Measurements from ENCODE around the gene PPP2R5C. TPM values are rescaled to one million over a fixed set of nuclear protein-coding genes. Genes with fewer than 3 reads are reported as not detected.

The PPP2R5C gene
- total and polyA plus RNA-seq, 2 of the 4 experiments (the other 2 are of a cell fraction): 65.9 to 78.7 TPM

- no peak overlapping the region for H2AK5ac ChIP-seq (ENCODE audit: low read depth, low read length)
- no peak overlapping the region for H2AFZ ChIP-seq (replicated peaks; ENCODE audit: low read length, poor library complexity)
- H3K36me3 ChIP-seq (ENCODE audit: control insufficient read depth, insufficient read depth, low read length): peaks cover 10% of the 10 kb centered on the region
- BruUV-seq (replicated peaks): no TSS peak
- no peak overlapping the region for H3K56ac ChIP-seq (ENCODE audit: extremely low read depth, insufficient read depth, low read length)
- ATAC-seq (ENCODE audit: low read depth) (no peak), DNase-seq (no peak)
- no peak overlapping the region for H2BK5ac ChIP-seq (ENCODE audit: low read depth, low read length, poor library complexity, severe bottlenecking)
- peaks cover 59% of the 10 kb centered on the region for H4K20me1 ChIP-seq (ENCODE audit: insufficient read depth, low read length)
- H3K79me1 ChIP-seq (ENCODE audit: low read depth in 1 of 2, low read length in 2 of 2): peaks cover 56 to 87% of the 10 kb centered on the region in 2 experiments
- WGBS, 2 experiments (ENCODE audit: extremely low coverage in 2 of 2, insufficient read length in 1 of 2): 95% methylated on average over 4 of the region's 7 CpGs; no CpG with 5 or more reads in 1 of the 2 experiments
- dilution Hi-C loops (cut with HindIII; ENCODE audit: low sequenced_read_pairs, unreplicated experiment): no loop called here
- H4K5ac ChIP-seq (ENCODE audit: low read depth, low read length): no peak overlapping the region
- no peak overlapping the region for H3K27ac ChIP-seq (ENCODE audit: insufficient read depth, low read length)
- CTCF ChIA-PET: no interaction called here
- no peaks in the 10 kb centered on the region for H3K27me3 ChIP-seq (ENCODE audit: control insufficient read depth, insufficient read depth, low read length)
- in situ Hi-C loops (cut with MboI; ENCODE audit: low sequenced_read_pairs): no loop called here
- no peak overlapping the region for H3K4me3 ChIP-seq (ENCODE audit: insufficient read depth, low read depth, low read length)
- H3K9ac ChIP-seq (ENCODE audit: low read depth, low read length): no peak overlapping the region
- H2BK20ac ChIP-seq (ENCODE audit: low read depth, low read length): no peak overlapping the region
- no peak overlapping the region for H3K23ac ChIP-seq (ENCODE audit: low read depth, low read length)
- no peaks in the 10 kb centered on the region for H3K9me3 ChIP-seq (ENCODE audit: control insufficient read depth, insufficient read depth, low read length)
- no peak overlapping the region for H3K4ac ChIP-seq (ENCODE audit: low read depth, low read length)
- no peak overlapping the region for H2BK120ac ChIP-seq (ENCODE audit: low read depth, low read length)
- no peak overlapping the region for H3K18ac ChIP-seq (ENCODE audit: low read depth, low read length)
- no peak overlapping the region for H4K91ac ChIP-seq (ENCODE audit: insufficient read depth, low read depth, low read length)
- POLR2A ChIA-PET (ENCODE audit: unreplicated experiment): no interaction called here
- TF ChIP-seq SMC3 (IDR thresholded peaks at IDR 0.05; ENCODE audit: low read depth, low read length) (no peak), CHD1 (IDR thresholded peaks at IDR 0.05; ENCODE audit: low read depth, low read length) (no peak), MXI1 (IDR thresholded peaks at IDR 0.05; ENCODE audit: borderline replicate concordance, low read depth, low read length) (no peak), USF2 (IDR thresholded peaks at IDR 0.05; ENCODE audit: low read depth, low read length) (no peak), CEBPB (IDR thresholded peaks at IDR 0.05; ENCODE audit: low read depth, low read length) (no peak), POLR2A (IDR thresholded peaks at IDR 0.05; ENCODE audit: low read depth, low read length) (no peak), BHLHE40 (IDR thresholded peaks at IDR 0.05; ENCODE audit: low read depth, low read length) (no peak), FOS (IDR thresholded peaks at IDR 0.05; ENCODE audit: low read depth, low read length) (no peak), MAFK (IDR thresholded peaks at IDR 0.05; ENCODE audit: low read depth, low read length) (no peak), ELK1 (IDR thresholded peaks at IDR 0.05; ENCODE audit: borderline replicate concordance, low read depth, low read length) (no peak), NFE2L2 (IDR thresholded peaks at IDR 0.05; ENCODE audit: low read depth, low read length) (no peak), RFX5 (IDR thresholded peaks at IDR 0.05; ENCODE audit: low read depth, low read length) (no peak), RCOR1 (IDR thresholded peaks at IDR 0.05; ENCODE audit: insufficient replicate concordance, low read length) (no peak), MAZ (IDR thresholded peaks at IDR 0.05; ENCODE audit: borderline replicate concordance, low read depth, low read length) (no peak), RAD21 (IDR thresholded peaks at IDR 0.05; ENCODE audit: low read length) (no peak)
- TF ChIP-seq, protein P1, sequence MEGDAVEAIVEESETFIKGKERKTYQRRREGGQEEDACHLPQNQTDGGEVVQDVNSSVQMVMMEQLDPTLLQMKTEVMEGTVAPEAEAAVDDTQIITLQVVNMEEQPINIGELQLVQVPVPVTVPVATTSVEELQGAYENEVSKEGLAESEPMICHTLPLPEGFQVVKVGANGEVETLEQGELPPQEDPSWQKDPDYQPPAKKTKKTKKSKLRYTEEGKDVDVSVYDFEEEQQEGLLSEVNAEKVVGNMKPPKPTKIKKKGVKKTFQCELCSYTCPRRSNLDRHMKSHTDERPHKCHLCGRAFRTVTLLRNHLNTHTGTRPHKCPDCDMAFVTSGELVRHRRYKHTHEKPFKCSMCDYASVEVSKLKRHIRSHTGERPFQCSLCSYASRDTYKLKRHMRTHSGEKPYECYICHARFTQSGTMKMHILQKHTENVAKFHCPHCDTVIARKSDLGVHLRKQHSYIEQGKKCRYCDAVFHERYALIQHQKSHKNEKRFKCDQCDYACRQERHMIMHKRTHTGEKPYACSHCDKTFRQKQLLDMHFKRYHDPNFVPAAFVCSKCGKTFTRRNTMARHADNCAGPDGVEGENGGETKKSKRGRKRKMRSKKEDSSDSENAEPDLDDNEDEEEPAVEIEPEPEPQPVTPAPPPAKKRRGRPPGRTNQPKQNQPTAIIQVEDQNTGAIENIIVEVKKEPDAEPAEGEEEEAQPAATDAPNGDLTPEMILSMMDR (conservative IDR thresholded peaks at IDR 0.05; ENCODE audit: low read depth, low read length): no peak
- no peak overlapping the region for H3K14ac ChIP-seq (replicated peaks; ENCODE audit: low read depth, low read length)
- peaks cover 6% of the 10 kb centered on the region for H3K4me1 ChIP-seq (ENCODE audit: control insufficient read depth, insufficient read depth, low read length)
- no peak overlapping the region for H3K4me2 ChIP-seq (ENCODE audit: low read depth, low read length)
- intact Hi-C loops (cut with micrococcal nuclease): no loop called here
- H2BK15ac ChIP-seq (ENCODE audit: low read depth, low read length): no peak overlapping the region
- H2AK9ac ChIP-seq (replicated peaks; ENCODE audit: low read depth, low read length, poor library complexity): no peak overlapping the region
- H3K9me1 ChIP-seq (ENCODE audit: insufficient read depth, low read length): peaks cover 17% of the 10 kb centered on the region; the same call in 1 of the 2 replicates
- no peak overlapping the region for H4K8ac ChIP-seq (ENCODE audit: low read depth in 2 of 2, low read length in 2 of 2)
Observed at GRCh38 chr14:101877766-101878165, 116.3 kb downstream of the PPP2R5C start.
